ENCODE data around the gene OPN1SW.

Gene OPN1SW

GRCh38 chr7:128811631-128812430 is 36.2 kb upstream of the OPN1SW start:
- TF ChIP-seq, protein P1, sequence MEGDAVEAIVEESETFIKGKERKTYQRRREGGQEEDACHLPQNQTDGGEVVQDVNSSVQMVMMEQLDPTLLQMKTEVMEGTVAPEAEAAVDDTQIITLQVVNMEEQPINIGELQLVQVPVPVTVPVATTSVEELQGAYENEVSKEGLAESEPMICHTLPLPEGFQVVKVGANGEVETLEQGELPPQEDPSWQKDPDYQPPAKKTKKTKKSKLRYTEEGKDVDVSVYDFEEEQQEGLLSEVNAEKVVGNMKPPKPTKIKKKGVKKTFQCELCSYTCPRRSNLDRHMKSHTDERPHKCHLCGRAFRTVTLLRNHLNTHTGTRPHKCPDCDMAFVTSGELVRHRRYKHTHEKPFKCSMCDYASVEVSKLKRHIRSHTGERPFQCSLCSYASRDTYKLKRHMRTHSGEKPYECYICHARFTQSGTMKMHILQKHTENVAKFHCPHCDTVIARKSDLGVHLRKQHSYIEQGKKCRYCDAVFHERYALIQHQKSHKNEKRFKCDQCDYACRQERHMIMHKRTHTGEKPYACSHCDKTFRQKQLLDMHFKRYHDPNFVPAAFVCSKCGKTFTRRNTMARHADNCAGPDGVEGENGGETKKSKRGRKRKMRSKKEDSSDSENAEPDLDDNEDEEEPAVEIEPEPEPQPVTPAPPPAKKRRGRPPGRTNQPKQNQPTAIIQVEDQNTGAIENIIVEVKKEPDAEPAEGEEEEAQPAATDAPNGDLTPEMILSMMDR (IDR thresholded peaks at IDR 0.05), result no peak

DNA sequence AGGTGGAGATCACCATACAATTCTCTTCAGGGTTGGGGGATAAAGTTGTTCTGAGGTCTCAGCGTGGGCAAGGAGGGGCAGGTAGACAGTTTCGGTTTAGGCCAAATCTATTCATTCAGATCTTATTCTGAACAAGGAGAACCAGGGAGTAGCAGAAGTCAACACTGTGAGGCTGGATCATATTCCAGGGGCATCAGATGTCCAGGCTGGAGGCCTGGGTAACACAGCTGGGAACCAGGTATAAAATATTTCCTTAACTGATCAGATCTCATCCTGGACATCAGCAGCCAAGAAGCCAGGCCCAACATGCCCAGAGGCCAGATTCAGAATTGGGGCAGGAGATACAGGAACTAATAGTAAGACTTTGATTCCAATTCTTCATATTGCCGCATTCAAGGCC is 35.4 kb upstream of the OPN1SW start:
- TF ChIP-seq, protein P1 (IDR thresholded peaks at IDR 0.05), result no peak

DNA sequence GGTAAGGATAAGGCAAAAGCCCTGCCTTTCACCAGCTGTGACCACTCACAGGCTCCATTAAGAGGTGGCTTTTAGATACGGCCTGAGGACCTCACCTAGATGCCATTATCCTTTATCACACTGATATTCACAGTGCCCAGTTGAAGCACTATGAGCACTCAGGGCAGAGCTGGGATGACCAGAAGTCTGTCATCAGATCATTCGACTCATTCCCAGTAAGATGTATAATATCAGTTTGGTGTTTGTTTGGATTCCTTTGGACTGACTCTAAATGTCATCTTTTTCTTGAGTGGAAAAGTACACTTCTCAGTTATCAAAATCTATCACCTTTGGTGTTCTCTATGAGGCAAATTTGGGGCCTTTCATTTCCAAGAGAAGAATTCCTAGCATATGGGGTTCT is 34.9 kb upstream of the OPN1SW start:
- TF ChIP-seq, protein P1 (IDR thresholded peaks at IDR 0.05), result no peak

GRCh38 chr7:128809363-128809762 is 33.8 kb upstream of the OPN1SW start:
- TF ChIP-seq, protein P1 (IDR thresholded peaks at IDR 0.05), result no peak

DNA sequence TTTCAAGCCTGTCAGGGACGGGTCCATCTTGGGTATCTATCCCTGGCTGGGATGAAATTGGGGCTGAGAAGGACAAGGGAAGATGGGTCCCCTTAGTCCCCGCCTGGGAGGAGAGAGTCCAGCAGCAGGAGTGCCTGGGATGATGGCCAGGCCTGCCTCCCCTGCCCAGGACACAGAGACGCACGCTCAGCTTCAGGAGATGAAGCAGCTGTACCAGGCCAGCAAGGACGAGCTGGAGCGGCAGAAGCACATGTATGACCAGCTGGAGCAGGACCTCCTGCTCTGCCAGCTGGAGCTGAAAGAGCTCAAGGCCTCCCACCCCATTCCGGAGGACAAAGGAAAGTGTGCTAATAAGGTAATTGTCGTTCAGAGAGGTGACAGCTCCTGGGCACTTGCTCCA is 31.6 kb upstream of the OPN1SW start:
- TF ChIP-seq, protein P1 (IDR thresholded peaks at IDR 0.05), result no peak

DNA sequence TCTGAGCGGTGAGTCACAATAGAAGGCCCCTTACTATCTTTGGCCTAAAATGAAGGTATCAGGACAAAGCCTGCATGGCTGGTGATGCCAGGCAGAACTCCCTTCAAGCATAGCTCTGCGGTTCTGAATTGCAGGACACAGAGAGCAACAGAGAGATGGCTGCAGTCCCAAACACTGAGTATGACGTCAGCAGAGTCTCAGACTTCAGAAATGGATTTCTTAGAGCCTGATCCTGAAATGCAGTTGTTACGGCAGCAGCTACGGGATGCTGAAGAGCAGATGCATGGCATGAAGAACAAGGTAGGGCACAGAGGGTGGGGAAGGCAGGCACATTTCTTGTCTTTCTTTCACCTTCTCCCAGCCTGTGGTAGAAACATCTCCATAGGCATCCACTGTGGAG is 29.6 kb upstream of the OPN1SW start:
- TF ChIP-seq, protein P1 (IDR thresholded peaks at IDR 0.05), result no peak

- TF ChIP-seq, protein P1 (IDR thresholded peaks at IDR 0.05), result no peak
Measured at GRCh38 chr7:128804484-128804883, 28.9 kb upstream of the OPN1SW start.
